A549 (cell line): ENCODE results near the gene CRK. TPM values are rescaled to one million over a fixed set of nuclear protein-coding genes. Genes with fewer than 3 reads are reported as not detected.
A peak's percentile ranks its signal among the peaks of the same experiment; 100 is the strongest.

Source experiments
- ATAC-seq, 2 experiments: fragments of 200-7000 bp in 1 of 2; fragments of >200 bp in 1 of 2; cut with Nextera tagmentation in 1 of 2; cut with Tn5 transposase in 1 of 2; 3 replicates each; pipeline versions ENCODE4 v1.8.0 to v1.9.1; 2018 to 2020; ENCODE audit warnings: mild to moderate bottlenecking in 1 of 2, moderate library complexity in 1 of 2
- CTCF ChIA-PET: fragments of 300-600 bp; sonication (Branson Sonifier 250); formaldehyde crosslinking; extraction: SDS; loops from one replicate; lab custom pipeline; 2021; ENCODE audit warnings: antibody characterized with exemption, inconsistent platforms; lab: Yijun Ruan, JAX
- POLR2A ChIA-PET: fragments of 350-600 bp; formaldehyde crosslinking; extraction: SDS; loops from one replicate; lab custom pipeline; 2021; ENCODE audit warnings: antibody characterized with exemption, inconsistent platforms; lab: Yijun Ruan, JAX
- DNase-seq, 2 experiments: peaks; one replicate each; pipeline versions ENCODE4 v3.0.0 to v3.0.0-alpha.2; 2011 to 2016; ENCODE audit warnings: low read depth in 1 of 2, low spot score in 1 of 2
- FAIRE-seq: peaks from 2 replicates; lab custom pipeline; 2011; peaks lifted over from hg19 to GRCh38; lab: Jason Lieb, UNC
- H3K27ac ChIP-seq, 2 experiments: fragments of >200 bp; sonication (Bioruptor Twin); formaldehyde crosslinking; 3 replicates each; pipeline ENCODE4 v1.5.1; 2016 to 2017
- H3K4me1 ChIP-seq: fragments of >200 bp; sonication (Bioruptor Twin); formaldehyde crosslinking; 3 replicates; pipeline ENCODE4 v1.6.1; 2016
- H3K4me2 ChIP-seq: fragments of >200 bp; sonication (Bioruptor Twin); formaldehyde crosslinking; 3 replicates; pipeline ENCODE4 v1.6.1; 2016
- H3K4me3 ChIP-seq: fragments of >200 bp; sonication (Bioruptor Twin); formaldehyde crosslinking; 3 replicates; pipeline ENCODE4 v1.5.1; 2016
- H3K9me3 ChIP-seq: fragments of >200 bp; sonication (Bioruptor Twin); formaldehyde crosslinking; 3 replicates; pipeline ENCODE4 v1.6.1; 2016
- EHF ChIP-seq: fragments of 250-450 bp; sonication (Bioruptor Pico); IDR thresholded peaks from 2 replicates; pipeline ENCODE4 v1.5.0; 2020; ENCODE audit warnings: mild to moderate bottlenecking
- EHMT2 ChIP-seq: fragments of 200-600 bp; sonication (generic); IDR thresholded peaks from 2 replicates; pipeline ENCODE4 v1.6.1; 2016; ENCODE audit warnings: antibody characterized with exemption, low read depth, mild to moderate bottlenecking, moderate library complexity
- EP300 ChIP-seq, 2 experiments: fragments of >200 bp; sonication (Bioruptor Twin); formaldehyde crosslinking; IDR thresholded peaks; 2 replicates in 1 of 2; 3 replicates in 1 of 2; pipeline ENCODE4 v1.6.1; 2016 to 2017
- FOSL2 ChIP-seq, 2 experiments: fragments of 450-650 bp in 1 of 2; fragments of >200 bp in 1 of 2; sonication (Bioruptor Twin) in 1 of 2; formaldehyde crosslinking; IDR thresholded peaks; 2 replicates each; pipeline versions ENCODE4 v1.5.0 to v1.6.1; 2016 to 2020; ENCODE audit warnings: mild to moderate bottlenecking in 1 of 2, moderate library complexity in 1 of 2
- GATA3 ChIP-seq: IDR thresholded peaks from 2 replicates; pipeline ENCODE4 v1.6.1; 2012; ENCODE audit warnings: borderline replicate concordance
- HOXB5 ChIP-seq: fragments of 250-450 bp; sonication (Bioruptor Pico); IDR thresholded peaks from 2 replicates; pipeline ENCODE4 v1.5.0; 2020; ENCODE audit warnings: mild to moderate bottlenecking, moderate library complexity
- JUN ChIP-seq, 2 experiments: fragments of >200 bp; sonication (Bioruptor Twin); formaldehyde crosslinking; IDR thresholded peaks; 2 replicates in 1 of 2; 3 replicates in 1 of 2; pipeline ENCODE4 v1.6.1; 2016 to 2017
- JUNB ChIP-seq: fragments of >200 bp; sonication (Bioruptor Twin); formaldehyde crosslinking; IDR thresholded peaks from 2 replicates; pipeline ENCODE4 v1.6.1; 2016
- KDM5A ChIP-seq: fragments of 200-600 bp; sonication (generic); IDR thresholded peaks from 2 replicates; pipeline ENCODE4 v1.6.1; 2016; ENCODE audit warnings: antibody characterized with exemption, mild to moderate bottlenecking
- PHF8 ChIP-seq: fragments of 200-600 bp; sonication (generic); IDR thresholded peaks from 2 replicates; pipeline ENCODE4 v1.6.1; 2016; ENCODE audit warnings: low read depth, mild to moderate bottlenecking, antibody characterized with exemption, moderate library complexity, borderline replicate concordance
- POLR2A ChIP-seq: IDR thresholded peaks from 2 replicates; pipeline ENCODE4 v1.6.1; 2012; ENCODE audit warnings: mild to moderate bottlenecking, low read length
- POLR2AphosphoS2 ChIP-seq: conservative IDR thresholded peaks from 2 replicates; pipeline ENCODE4 v1.6.1; 2012; ENCODE audit warnings: low read length, improper control_type of control experiment, inconsistent platforms
- SMC3 ChIP-seq: fragments of >200 bp; sonication (Bioruptor Twin); formaldehyde crosslinking; IDR thresholded peaks from 3 replicates; pipeline ENCODE4 v1.6.1; 2018; ENCODE audit warnings: inconsistent platforms
- ZC3H11A ChIP-seq: fragments of 450-650 bp; IDR thresholded peaks from 2 replicates; pipeline ENCODE4 v1.6.1; 2014; ENCODE audit warnings: antibody characterized with exemption, mild to moderate bottlenecking
- ZNF302 ChIP-seq: fragments of 250-450 bp; sonication (Bioruptor Pico); IDR thresholded peaks from 2 replicates; pipeline ENCODE4 v1.9.0; 2021; ENCODE audit warnings: inconsistent platforms, mild to moderate bottlenecking, moderate library complexity
- WGBS: methylation state at CpG from one replicate; pipeline ENCODE4 v1.1.6; 2017; ENCODE audit errors: missing lambda C conversion rate; 5-methylcytosine and 5-hydroxymethylcytosine counted together
- polyA plus RNA-seq, 4 experiments: library from polyadenylated mRNA; depleted of rRNA in 3 of 4; stranded (reverse); fragments of >200 nt; fragmentation: RNase III in 1 of 4; extraction: RNeasy Plus Mini Kit Qiagen cat#74134 plus additional on column Dnase treatment in 1 of 4; gene quantifications; 2 replicates in 3 of 4; 3 replicates in 1 of 4; pipeline ENCODE4 v1.2.3, GENCODE V29; 2011 to 2017
- TF ChIP-seq, protein P1 (sequence below): fragments of >200 bp; sonication (Bioruptor Twin); formaldehyde crosslinking; IDR thresholded peaks from 3 replicates; pipeline ENCODE4 v1.6.1; 2016
- TF ChIP-seq, protein P2 (sequence below): IDR thresholded peaks from 2 replicates; pipeline ENCODE4 v1.6.1; 2012
- TF ChIP-seq, protein P3 (sequence below): fragments of 250-450 bp; sonication (Bioruptor Pico); IDR thresholded peaks from 2 replicates; pipeline ENCODE4 v1.5.0; 2021; ENCODE audit warnings: mild to moderate bottlenecking, moderate library complexity, borderline replicate concordance
- TF ChIP-seq, protein P4 (sequence below): IDR thresholded peaks from 2 replicates; pipeline ENCODE4 v1.6.1; 2012

CRK gene
- polyA plus RNA-seq, 2 of the 4 experiments (the other 2 are of a cell fraction) = 76.5 to 124 TPM

DNA sequence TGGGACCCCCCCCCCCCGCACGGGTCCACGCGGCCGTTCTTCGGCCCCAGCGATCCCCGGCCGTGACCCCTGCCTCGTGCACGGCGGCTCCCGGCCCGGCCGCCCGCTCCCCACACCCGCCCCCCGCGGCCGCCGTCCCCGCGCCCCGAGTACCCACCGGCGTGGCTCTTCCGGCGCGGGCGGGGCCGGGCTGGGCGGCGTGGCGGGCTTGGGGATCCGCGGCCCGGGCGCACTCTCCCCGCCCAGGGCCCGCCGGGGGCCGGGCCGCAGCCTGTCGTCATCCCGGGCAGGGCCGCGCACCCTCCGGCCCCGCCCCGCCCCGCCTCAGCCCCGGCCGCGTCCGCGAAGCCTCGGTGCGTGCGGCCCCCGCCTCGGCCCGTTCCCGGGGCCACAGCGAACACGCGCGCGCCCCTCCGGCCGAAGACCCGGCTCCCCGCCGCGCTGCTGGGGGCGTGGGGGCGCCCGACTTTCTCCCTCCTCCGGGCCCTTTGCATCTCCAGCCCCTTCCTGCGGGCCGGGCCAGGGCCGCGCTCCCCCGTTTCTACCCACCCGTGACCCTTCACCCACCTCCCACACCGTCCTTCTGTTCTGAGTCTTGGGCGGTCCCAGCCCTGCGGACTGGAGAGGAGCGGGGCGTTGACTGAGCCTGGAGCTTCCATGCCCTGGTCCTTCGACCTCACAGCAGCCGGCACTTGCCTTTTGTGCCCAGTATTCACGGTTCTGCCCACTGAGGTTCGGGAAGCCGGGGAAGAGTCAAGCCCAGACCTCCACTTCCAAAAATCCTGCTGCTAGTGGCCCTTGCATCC lies 35.6 kb upstream of the CRK start:
- CTCF ChIA-PET = interaction anchor here (0.5 to 3.2 kb wide), 7 partner anchors 12 to 159 kb away, joined by 3 to 25 read pairs (median 3); partner anchors contain the start of gene INPP5K
- DNase-seq = peak in 1 of 2 experiments; percentile 83
- ATAC-seq = peak; percentile 26 to 52
- Histone ChIP-seq H3K4me1 (peaks cover 41% of the 10 kb centered on the region), H3K9me3 (no peaks in the 10 kb centered on the region), H3K27ac (peak overlapping the region; percentile 97 to 98), H3K4me2 (peak overlapping the region; percentile 96), H3K4me3 (peak overlapping the region; percentile 94)
- TF ChIP-seq SMC3 (0 out of 3 replicates have a peak, but pooled peaks have one; percentile 5), POLR2A (peak; percentile 30), KDM5A (no peak), GATA3 (no peak), HOXB5 (no peak), EP300 (IDR thresholded peaks at IDR 0.05) (no peak), POLR2AphosphoS2 (no peak), EHMT2 (no peak), PHF8 (no peak; the same call in 1 of the 2 replicates), FOSL2 (IDR thresholded peaks at IDR 0.05) (no peak), FOSL2 (CRISPR knock-in tag; IDR thresholded peaks at IDR 0.05) (no peak), JUNB (no peak), ZNF302 (CRISPR knock-in tag) (no peak), JUN (IDR thresholded peaks at IDR 0.05) (peak in 1 of 2 experiments; percentile 92; a peak in 3 of 5 replicates)
- TF ChIP-seq, protein P1, sequence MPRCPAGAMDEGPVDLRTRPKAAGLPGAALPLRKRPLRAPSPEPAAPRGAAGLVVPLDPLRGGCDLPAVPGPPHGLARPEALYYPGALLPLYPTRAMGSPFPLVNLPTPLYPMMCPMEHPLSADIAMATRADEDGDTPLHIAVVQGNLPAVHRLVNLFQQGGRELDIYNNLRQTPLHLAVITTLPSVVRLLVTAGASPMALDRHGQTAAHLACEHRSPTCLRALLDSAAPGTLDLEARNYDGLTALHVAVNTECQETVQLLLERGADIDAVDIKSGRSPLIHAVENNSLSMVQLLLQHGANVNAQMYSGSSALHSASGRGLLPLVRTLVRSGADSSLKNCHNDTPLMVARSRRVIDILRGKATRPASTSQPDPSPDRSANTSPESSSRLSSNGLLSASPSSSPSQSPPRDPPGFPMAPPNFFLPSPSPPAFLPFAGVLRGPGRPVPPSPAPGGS = no peak; the same call in 2 of the 3 replicates
- TF ChIP-seq, protein P2, sequence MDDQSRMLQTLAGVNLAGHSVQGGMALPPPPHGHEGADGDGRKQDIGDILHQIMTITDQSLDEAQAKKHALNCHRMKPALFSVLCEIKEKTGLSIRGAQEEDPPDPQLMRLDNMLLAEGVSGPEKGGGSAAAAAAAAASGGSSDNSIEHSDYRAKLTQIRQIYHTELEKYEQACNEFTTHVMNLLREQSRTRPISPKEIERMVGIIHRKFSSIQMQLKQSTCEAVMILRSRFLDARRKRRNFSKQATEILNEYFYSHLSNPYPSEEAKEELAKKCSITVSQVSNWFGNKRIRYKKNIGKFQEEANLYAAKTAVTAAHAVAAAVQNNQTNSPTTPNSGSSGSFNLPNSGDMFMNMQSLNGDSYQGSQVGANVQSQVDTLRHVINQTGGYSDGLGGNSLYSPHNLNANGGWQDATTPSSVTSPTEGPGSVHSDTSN = 0 out of 2 replicates have a peak, but pooled peaks have one; percentile 19
- TF ChIP-seq, protein P3, sequence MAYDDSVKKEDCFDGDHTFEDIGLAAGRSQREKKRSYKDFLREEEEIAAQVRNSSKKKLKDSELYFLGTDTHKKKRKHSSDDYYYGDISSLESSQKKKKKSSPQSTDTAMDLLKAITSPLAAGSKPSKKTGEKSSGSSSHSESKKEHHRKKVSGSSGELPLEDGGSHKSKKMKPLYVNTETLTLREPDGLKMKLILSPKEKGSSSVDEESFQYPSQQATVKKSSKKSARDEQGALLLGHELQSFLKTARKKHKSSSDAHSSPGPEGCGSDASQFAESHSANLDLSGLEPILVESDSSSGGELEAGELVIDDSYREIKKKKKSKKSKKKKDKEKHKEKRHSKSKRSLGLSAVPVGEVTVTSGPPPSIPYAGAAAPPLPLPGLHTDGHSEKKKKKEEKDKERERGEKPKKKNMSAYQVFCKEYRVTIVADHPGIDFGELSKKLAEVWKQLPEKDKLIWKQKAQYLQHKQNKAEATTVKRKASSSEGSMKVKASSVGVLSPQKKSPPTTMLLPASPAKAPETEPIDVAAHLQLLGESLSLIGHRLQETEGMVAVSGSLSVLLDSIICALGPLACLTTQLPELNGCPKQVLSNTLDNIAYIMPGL (CRISPR knock-in tag) = no peak
- TF ChIP-seq, protein P4, sequence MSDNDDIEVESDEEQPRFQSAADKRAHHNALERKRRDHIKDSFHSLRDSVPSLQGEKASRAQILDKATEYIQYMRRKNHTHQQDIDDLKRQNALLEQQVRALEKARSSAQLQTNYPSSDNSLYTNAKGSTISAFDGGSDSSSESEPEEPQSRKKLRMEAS = peak; percentile 38
- no peak for FAIRE-seq
- POLR2A ChIA-PET = interaction anchor here (0.6 kb wide), 2 partner anchors 25 to 58 kb away, joined by 3 to 9 read pairs; partner anchors contain the start of gene INPP5K
- WGBS = 13% methylated on average over 30 of the region's 94 CpGs

DNA sequence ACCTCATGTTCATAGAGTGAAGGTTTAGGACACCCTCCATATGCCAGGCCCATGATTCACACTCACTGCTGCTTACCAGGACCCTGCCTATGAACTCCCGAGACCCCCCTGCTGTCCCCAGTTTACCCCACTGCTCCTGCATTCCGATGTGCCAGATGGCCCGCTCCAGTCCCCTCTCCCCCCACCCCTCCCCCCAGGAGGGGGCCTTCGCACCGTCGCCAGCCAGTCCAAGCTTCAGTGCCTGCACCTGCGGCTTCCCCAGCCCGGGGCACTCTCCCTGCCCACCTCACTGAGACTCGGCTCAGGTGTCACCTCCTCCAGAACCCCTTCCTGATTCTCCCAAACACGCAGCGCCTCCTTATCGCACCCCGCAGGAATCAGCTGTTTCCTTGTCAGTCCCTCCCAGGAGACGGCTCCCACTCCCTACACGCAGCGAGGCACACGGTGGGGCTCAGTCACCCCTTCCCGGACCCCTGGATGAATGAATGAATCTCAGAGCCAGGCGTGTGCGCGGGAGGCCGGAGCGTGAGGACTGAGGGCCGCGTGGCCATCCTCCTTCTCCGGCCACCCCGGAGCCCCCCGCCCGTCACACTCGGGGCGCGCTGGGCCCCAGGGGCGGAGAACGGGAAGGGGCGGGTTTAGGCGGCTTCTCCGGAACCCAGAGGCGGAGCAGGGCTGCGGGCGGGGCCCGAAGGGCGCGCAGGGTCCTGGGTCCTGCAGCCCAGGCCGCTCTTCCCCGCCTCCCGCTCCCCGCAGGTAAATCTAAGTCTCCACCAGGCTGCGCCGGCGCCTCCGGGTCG lies 34.8 kb upstream of the CRK start:
- CTCF ChIA-PET = interaction anchor here (1.0 to 5.4 kb wide), 2 partner anchors 14 to 25 kb away, joined by 3 to 27 read pairs; partner anchors contain the start of gene INPP5K
- whole genome bisulfite sequencing = 2% methylated on average over 30 of the region's 52 CpGs

More for the DNA sequence above, 34.8 kb upstream of the CRK start:
- POLR2A ChIA-PET = interaction anchor here (4.2 kb wide), 1 partner anchor 26 kb away, joined by 29 read pairs; the partner anchor contains the start of gene INPP5K
- DNase-seq (peak; percentile 58 to 80), ATAC-seq (peak; percentile 49 to 63), FAIRE-seq (no peak)
- H3K9me3 ChIP-seq = no peaks in the 10 kb centered on the region
- peaks cover 47% of the 10 kb centered on the region for H3K4me1 ChIP-seq
- H3K4me3 ChIP-seq = peak overlapping the region; percentile 94
- H3K27ac ChIP-seq = peak overlapping the region; percentile 97 to 98
- H3K4me2 ChIP-seq = peak overlapping the region; percentile 96
- TF ChIP-seq POLR2A (peak; percentile 44), PHF8 (peak; percentile 27; the same call in 1 of the 2 replicates), ZC3H11A (0 out of 2 replicates have a peak, but pooled peaks have one; percentile 6), EHF (no peak)
- TF ChIP-seq, protein P4 = peak; percentile 55; the same call in 1 of the 2 replicates
